ENCODE measurements around the gene FILIP1L. TPM values are rescaled to one million over a fixed set of nuclear protein-coding genes. Genes with fewer than 3 reads are reported as not detected.
"Not testable (repeated sequence)": the region's sequence is repeated elsewhere in the genome, so short reads cannot be mapped to it uniquely, and the experiment has no call there.

The FILIP1L gene
- total RNA-seq, 2 experiments from 2014 or later, result 0.25 to 0.44 TPM

GRCh38 chr3:100104442-100104798 lies 9.9 kb downstream of the FILIP1L start:
- peaks cover 8% of the 10 kb centered on the region for H3K9me3 Mint-ChIP-seq
- H3K27ac Mint-ChIP-seq, result no peak overlapping the region
- H3K4me1 Mint-ChIP-seq, result peaks cover 37% of the 10 kb centered on the region
- ChIA-PET CTCF (interaction anchor here (0.8 to 4.0 kb wide), 5 partner anchors 12 to 101 kb away, joined by 3 to 25 read pairs (median 3); no protein-coding TSS in a partner anchor), POLR2A (no interaction called here)
- no peaks in the 10 kb centered on the region for H3K27me3 Mint-ChIP-seq
- no peak overlapping the region for H3K4me3 Mint-ChIP-seq
- H3K36me3 Mint-ChIP-seq (ENCODE audit: low read depth), result peaks cover 23% of the 10 kb centered on the region
- no peak for DNase-seq

DNA sequence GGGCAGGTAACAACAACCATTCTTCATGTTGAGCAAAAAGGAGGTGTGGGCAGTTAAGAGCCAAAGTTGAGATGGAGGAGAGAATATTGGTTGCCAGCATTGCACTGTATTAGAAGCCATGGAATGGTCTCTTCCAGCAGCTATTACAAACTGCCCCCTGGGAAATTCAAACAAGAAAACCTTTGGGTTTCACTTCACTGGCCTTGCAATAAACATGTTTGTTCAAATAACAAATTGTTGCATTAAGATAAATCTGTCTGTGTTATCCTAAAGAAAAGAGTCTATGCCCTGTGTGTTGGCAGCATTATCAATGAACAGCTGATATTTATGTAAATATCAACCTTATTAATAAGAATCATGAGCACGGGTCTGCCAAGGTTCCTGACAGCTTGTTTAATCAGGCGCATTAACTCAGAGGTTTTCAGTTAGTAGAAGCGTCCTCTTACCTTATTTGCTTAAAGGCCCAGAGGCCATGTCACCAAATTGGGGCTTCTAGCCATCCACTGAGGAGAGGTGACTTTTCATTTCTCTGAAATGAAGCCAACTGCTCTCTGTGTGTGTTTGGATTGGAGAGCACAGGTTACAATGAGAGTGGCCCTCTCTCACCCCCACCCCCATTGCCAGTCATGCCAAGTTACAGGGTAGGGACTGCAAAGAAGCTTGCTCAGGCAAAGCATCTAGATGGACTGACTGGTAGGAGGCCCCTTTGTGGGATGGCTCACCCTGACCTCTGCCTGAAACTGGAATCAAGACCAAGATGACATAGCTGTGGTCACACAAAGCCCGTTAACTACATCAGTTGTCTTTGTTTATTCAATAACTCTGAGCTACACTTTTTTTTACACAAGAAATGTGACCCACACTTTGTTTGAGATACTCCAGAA lies 10.5 kb downstream of the FILIP1L start:
- no peak overlapping the region for H3K4me3 Mint-ChIP-seq
- H3K27ac Mint-ChIP-seq, result peak overlapping the region; percentile 14
- peaks cover 8% of the 10 kb centered on the region for H3K9me3 Mint-ChIP-seq
- no peaks in the 10 kb centered on the region for H3K27me3 Mint-ChIP-seq
- H3K4me1 Mint-ChIP-seq, result peaks cover 36% of the 10 kb centered on the region
- DNase-seq, result no peak
- ChIA-PET CTCF (interaction anchor here (0.8 to 4.0 kb wide), 5 partner anchors 12 to 102 kb away, joined by 3 to 25 read pairs (median 3); no protein-coding TSS in a partner anchor), POLR2A (no interaction called here)
- H3K36me3 Mint-ChIP-seq (ENCODE audit: low read depth), result peaks cover 23% of the 10 kb centered on the region

- peaks cover 20% of the 10 kb centered on the region for H3K36me3 Mint-ChIP-seq (ENCODE audit: low read depth)
- no peak for DNase-seq
- H3K4me1 Mint-ChIP-seq, result peaks cover 30% of the 10 kb centered on the region
- H3K27ac Mint-ChIP-seq, result no peak overlapping the region
- no peaks in the 10 kb centered on the region for H3K27me3 Mint-ChIP-seq
- no peak overlapping the region for H3K4me3 Mint-ChIP-seq
- ChIA-PET CTCF (interaction anchor here (4.0 kb wide), 1 partner anchor 13 kb away, joined by 25 read pairs; no protein-coding TSS in a partner anchor), POLR2A (no interaction called here)
- H3K9me3 Mint-ChIP-seq, result peaks cover 8% of the 10 kb centered on the region
These were observed 11.5 kb downstream of the FILIP1L start for GRCh38 chr3:100102757-100103156.

- Mint-ChIP-seq H3K4me1 (peaks cover 27% of the 10 kb centered on the region), H3K27ac (no peak overlapping the region), H3K27me3 (no peaks in the 10 kb centered on the region), H3K4me3 (no peak overlapping the region), H3K9me3 (peaks cover 8% of the 10 kb centered on the region), H3K36me3 (ENCODE audit: low read depth) (peaks cover 13% of the 10 kb centered on the region)
- POLR2A ChIA-PET, result no interaction called here
- CTCF ChIA-PET, result interaction anchor here (1.0 to 1.2 kb wide), 3 partner anchors 9 to 70 kb away, joined by 3 to 4 read pairs (median 4); no protein-coding TSS in a partner anchor
- DNase-seq, result no peak
These were observed 13.9 kb downstream of the FILIP1L start for GRCh38 chr3:100100425-100100824.

- H3K4me1 Mint-ChIP-seq, result peaks cover 19% of the 10 kb centered on the region
- CTCF ChIA-PET, result no interaction called here
These were observed 14.7 kb downstream of the FILIP1L start for GRCh38 chr3:100099621-100100020.

DNA sequence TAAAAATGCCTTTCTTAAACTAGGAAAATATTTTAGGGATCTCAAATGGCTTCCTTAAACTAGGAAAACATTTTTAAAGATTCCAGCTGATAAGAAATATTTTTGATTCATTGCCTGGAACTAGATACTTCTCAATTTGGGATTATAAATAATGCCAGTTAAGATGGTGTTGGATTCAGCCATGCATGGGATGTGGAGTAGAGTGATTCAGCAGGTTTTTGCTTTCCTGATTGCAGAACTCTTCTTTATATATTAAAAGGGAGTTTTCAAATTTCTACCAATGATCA lies 15.6 kb downstream of the FILIP1L start:
- POLR2A ChIA-PET, result no interaction called here
- CTCF ChIA-PET, result interaction anchor here (1.3 kb wide), 1 partner anchor 12 kb away, joined by 3 read pairs; no protein-coding TSS in a partner anchor

More at GRCh38 chr3:100099621-100100020, 14.7 kb downstream of the FILIP1L start:
- H3K36me3 Mint-ChIP-seq (ENCODE audit: low read depth), result peaks cover 6% of the 10 kb centered on the region
- POLR2A ChIA-PET, result no interaction called here
- peaks cover 3% of the 10 kb centered on the region for H3K9me3 Mint-ChIP-seq
- no peak for DNase-seq
- no peak overlapping the region for H3K27ac Mint-ChIP-seq
- H3K4me3 Mint-ChIP-seq, result no peak overlapping the region
- H3K27me3 Mint-ChIP-seq, result no peaks in the 10 kb centered on the region

GRCh38 chr3:100097919-100098783 lies 16.1 kb downstream of the FILIP1L start:
- no peak overlapping the region for H3K4me3 Mint-ChIP-seq
- no peak overlapping the region for H3K27ac Mint-ChIP-seq
- DNase-seq, result no peak
- POLR2A ChIA-PET, result no interaction called here
- CTCF ChIA-PET, result interaction anchor here (1.1 to 1.3 kb wide), 2 partner anchors 12 to 43 kb away, joined by 3 read pairs; no protein-coding TSS in a partner anchor
- no peaks in the 10 kb centered on the region for H3K27me3 Mint-ChIP-seq
- H3K36me3 Mint-ChIP-seq (ENCODE audit: low read depth), result peaks cover 4% of the 10 kb centered on the region
- H3K9me3 Mint-ChIP-seq, result peaks cover 2% of the 10 kb centered on the region
- peaks cover 13% of the 10 kb centered on the region for H3K4me1 Mint-ChIP-seq

More for the DNA sequence above, 15.6 kb downstream of the FILIP1L start:
- peaks cover 13% of the 10 kb centered on the region for H3K4me1 Mint-ChIP-seq
- DNase-seq, result no peak
- H3K27ac Mint-ChIP-seq, result no peak overlapping the region
- H3K4me3 Mint-ChIP-seq, result no peak overlapping the region
- peaks cover 6% of the 10 kb centered on the region for H3K36me3 Mint-ChIP-seq (ENCODE audit: low read depth)
- H3K27me3 Mint-ChIP-seq, result no peaks in the 10 kb centered on the region
- peaks cover 2% of the 10 kb centered on the region for H3K9me3 Mint-ChIP-seq

DNA sequence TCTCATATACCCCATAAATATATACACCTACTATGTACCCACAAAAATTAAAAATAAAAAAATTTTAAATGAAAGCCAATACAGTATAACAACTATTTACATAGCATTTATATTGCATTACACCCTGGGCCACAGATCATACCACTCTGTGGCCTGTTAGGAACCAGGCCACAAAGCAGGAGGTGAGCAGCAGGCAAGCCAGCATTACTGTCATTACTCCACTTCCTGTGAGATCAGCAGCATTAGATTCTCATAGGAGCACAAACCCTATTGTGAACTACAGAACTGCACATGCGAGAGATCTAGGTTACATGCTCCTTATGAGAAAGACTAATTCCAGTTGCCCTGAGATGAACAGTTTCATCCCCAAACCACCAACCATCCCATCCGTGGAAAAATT lies 17.4 kb downstream of the FILIP1L start:
- no peak overlapping the region for H3K4me3 Mint-ChIP-seq
- peaks cover 11% of the 10 kb centered on the region for H3K4me1 Mint-ChIP-seq
- peak; percentile 19 for DNase-seq
- CTCF ChIA-PET, result no interaction called here
- POLR2A ChIA-PET, result no interaction called here
- H3K27ac Mint-ChIP-seq, result no peak overlapping the region
- H3K27me3 Mint-ChIP-seq, result no peaks in the 10 kb centered on the region
- peaks cover 2% of the 10 kb centered on the region for H3K9me3 Mint-ChIP-seq
- H3K36me3 Mint-ChIP-seq (ENCODE audit: low read depth), result peaks cover 2% of the 10 kb centered on the region

DNA sequence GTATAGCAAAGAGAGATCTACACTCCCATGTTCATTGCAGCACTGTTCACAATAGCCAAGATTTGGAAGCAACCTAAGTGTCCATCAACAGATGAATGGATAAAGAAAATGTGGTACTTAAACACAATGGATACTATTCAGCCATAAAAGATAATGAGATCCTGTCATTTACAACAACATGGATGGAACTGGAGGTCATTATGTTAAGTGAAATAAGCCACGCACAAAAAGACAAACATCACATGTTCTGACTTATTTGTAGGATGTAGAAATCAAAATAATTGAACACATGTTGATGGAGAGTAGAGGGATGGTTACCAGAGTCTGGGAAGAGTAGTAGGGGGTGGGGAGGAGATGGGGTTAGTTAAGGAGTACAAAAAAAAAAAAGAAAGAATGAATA lies 18.0 kb downstream of the FILIP1L start:
- CTCF ChIA-PET, result not testable (repeated sequence)

DNA sequence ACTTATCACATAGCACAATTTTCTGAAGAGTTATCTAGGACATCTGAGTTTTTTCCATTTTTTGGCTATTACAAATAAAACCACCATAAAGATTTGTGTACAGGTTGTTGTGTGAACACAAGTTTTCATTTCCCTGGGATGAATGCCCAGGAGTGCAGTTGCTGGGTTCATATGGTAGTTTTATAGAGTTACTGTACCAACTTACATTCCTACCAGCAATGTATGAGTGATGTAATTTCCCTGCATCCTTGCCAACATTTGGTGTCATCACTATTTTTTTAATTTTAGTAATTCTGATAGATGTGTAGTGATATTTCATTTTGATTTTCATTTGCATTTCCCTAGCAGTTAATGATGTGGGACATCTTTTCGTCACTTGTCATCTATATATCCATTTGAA lies 20.5 kb downstream of the FILIP1L start:
- Mint-ChIP-seq H3K4me1 (peaks cover 27% of the 10 kb centered on the region), H3K36me3 (ENCODE audit: low read depth) (peaks cover 3% of the 10 kb centered on the region), H3K27ac (no peak overlapping the region), H3K4me3 (no peak overlapping the region), H3K27me3 (no peaks in the 10 kb centered on the region), H3K9me3 (no peaks in the 10 kb centered on the region)
- POLR2A ChIA-PET, result no interaction called here
- CTCF ChIA-PET, result interaction anchor here (0.6 to 1.1 kb wide), 2 partner anchors 12 kb away, joined by 3 read pairs; no protein-coding TSS in a partner anchor
- no peak for DNase-seq

More for the DNA sequence above, 18.0 kb downstream of the FILIP1L start:
- H3K4me3 Mint-ChIP-seq; H3K27me3 Mint-ChIP-seq; H3K9me3 Mint-ChIP-seq; H3K27ac Mint-ChIP-seq; H3K36me3 Mint-ChIP-seq (ENCODE audit: low read depth); POLR2A ChIA-PET; DNase-seq: not testable (repeated sequence)
- H3K4me1 Mint-ChIP-seq, result peaks cover 11% of the 10 kb centered on the region

DNA sequence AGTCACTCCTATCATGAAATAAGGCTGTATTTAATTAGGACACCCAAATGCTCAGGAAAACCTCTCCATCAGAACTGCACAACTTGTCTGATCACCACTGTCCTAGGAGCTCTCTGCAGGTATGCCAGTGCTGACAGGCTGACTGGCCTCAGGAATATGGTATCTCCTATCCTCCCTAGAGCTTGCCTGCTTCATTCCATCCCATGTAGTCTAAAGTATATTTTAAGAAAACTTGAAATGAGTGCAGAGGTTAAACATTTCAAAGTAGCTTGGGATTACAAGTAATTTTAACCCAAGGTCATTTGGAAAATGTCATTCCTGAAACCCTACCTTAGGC lies 23.7 kb downstream of the FILIP1L start:
- DNase-seq, result no peak
- Mint-ChIP-seq H3K9me3 (no peaks in the 10 kb centered on the region), H3K4me3 (no peak overlapping the region), H3K36me3 (ENCODE audit: low read depth) (peaks cover 14% of the 10 kb centered on the region), H3K27ac (no peak overlapping the region), H3K4me1 (peaks cover 30% of the 10 kb centered on the region), H3K27me3 (peaks cover 2% of the 10 kb centered on the region)
- ChIA-PET POLR2A (interaction anchor here (0.6 kb wide), 1 partner anchor 16 kb away, joined by 3 read pairs; no protein-coding TSS in a partner anchor), CTCF (interaction anchor here (0.9 to 3.0 kb wide), 5 partner anchors 10 to 246 kb away, joined by 3 to 25 read pairs (median 4); no protein-coding TSS in a partner anchor)

- Mint-ChIP-seq H3K9me3 (no peaks in the 10 kb centered on the region), H3K4me1 (peaks cover 30% of the 10 kb centered on the region), H3K27me3 (peaks cover 6% of the 10 kb centered on the region), H3K36me3 (ENCODE audit: low read depth) (peaks cover 14% of the 10 kb centered on the region), H3K4me3 (no peak overlapping the region), H3K27ac (no peak overlapping the region)
- ChIA-PET POLR2A (interaction anchor here (0.6 kb wide), 1 partner anchor 16 kb away, joined by 3 read pairs; no protein-coding TSS in a partner anchor), CTCF (interaction anchor here (0.8 to 3.0 kb wide), 6 partner anchors 11 to 246 kb away, joined by 3 to 25 read pairs (median 4); no protein-coding TSS in a partner anchor)
- peak; percentile 37 for DNase-seq
These were observed 24.3 kb downstream of the FILIP1L start for GRCh38 chr3:100089812-100090668.
